WTC11 (cell line): ENCODE results near the gene NET1.

Experiments used
- FOXJ3 ChIP-seq: sonication (generic); formaldehyde crosslinking; IDR thresholded peaks from 2 replicates; pipeline ENCODE4 v1.9.0; 2021; ENCODE audit warnings: missing genetic modification reagents, mild to moderate bottlenecking, borderline replicate concordance
- JAZF1 ChIP-seq: fragments of 250-450 bp; sonication (Bioruptor Pico); IDR thresholded peaks from 2 replicates; pipeline ENCODE4 v1.9.0; 2021; ENCODE audit warnings: moderate library complexity, mild to moderate bottlenecking, inconsistent platforms
- TCF7 ChIP-seq: sonication (generic); formaldehyde crosslinking; IDR thresholded peaks from 2 replicates; pipeline ENCODE4 v1.8.0; 2022; ENCODE audit warnings: mild to moderate bottlenecking, low read depth, missing genetic modification reagents, moderate library complexity

- TF ChIP-seq JAZF1 (CRISPR knock-in tag) (no peak), FOXJ3 (CRISPR knock-in tag) (no peak), TCF7 (CRISPR knock-in tag) (no peak)
These were observed 78.5 kb downstream of the NET1 start for GRCh38 chr10:5490698-5491464.
